Measurements from ENCODE around the gene PPARA. TPM values are rescaled to one million over a fixed set of nuclear protein-coding genes. Genes with fewer than 3 reads are reported as not detected.

Gene PPARA
- total RNA-seq, 1 donor from 2014 or later: 23.0 TPM

- Mint-ChIP-seq H3K4me1 (no peaks in the 10 kb centered on the region), H3K36me3 (ENCODE audit: low read depth) (no peaks in the 10 kb centered on the region), H3K4me3 (no peak overlapping the region), H3K27me3 (peaks cover 2% of the 10 kb centered on the region), H3K27ac (no peak overlapping the region), H3K9me3 (no peaks in the 10 kb centered on the region)
- DNase-seq: no peak
- ChIA-PET CTCF (interaction anchor here (0.8 to 5.5 kb wide), 14 partner anchors 12 to 541 kb away, joined by 3 to 153 read pairs (median 4); partner anchors contain the start of gene GTSE1), POLR2A (interaction anchor here (1.1 to 3.5 kb wide), 5 partner anchors 12 to 121 kb away, joined by 3 to 31 read pairs (median 9); no protein-coding TSS in a partner anchor)
- intact Hi-C loops (cut with micrococcal nuclease): loop anchor here (2.0 to 5.0 kb wide), 2 partner anchors 470 to 539 kb away; no protein-coding TSS in a partner anchor
- TF ChIP-seq CTCF (IDR thresholded peaks at IDR 0.05): no peak
- no peak for ATAC-seq (ENCODE audit: low read depth)
These were observed 32.8 kb upstream of the PPARA start for GRCh38 chr22:46117206-46118199.

GRCh38 chr22:46119093-46119728, 31.1 kb upstream of the PPARA start:
- Mint-ChIP-seq H3K36me3 (ENCODE audit: low read depth) (no peaks in the 10 kb centered on the region), H3K27ac (no peak overlapping the region), H3K4me1 (no peaks in the 10 kb centered on the region), H3K9me3 (no peaks in the 10 kb centered on the region), H3K4me3 (no peak overlapping the region), H3K27me3 (peaks cover 2% of the 10 kb centered on the region)
- DNase-seq (no peak), ATAC-seq (ENCODE audit: low read depth) (no peak)
- CTCF ChIA-PET: interaction anchor here (1.1 to 4.8 kb wide), 3 partner anchors 113 to 194 kb away, joined by 3 to 31 read pairs (median 4); no protein-coding TSS in a partner anchor
- POLR2A ChIA-PET: interaction anchor here (0.6 kb wide), 2 partner anchors 126 to 505 kb away, joined by 3 to 4 read pairs; no protein-coding TSS in a partner anchor
- TF ChIP-seq CTCF (IDR thresholded peaks at IDR 0.05): no peak
- intact Hi-C loops (cut with micrococcal nuclease): loop anchor here (5.0 kb wide), 1 partner anchor 472 kb away; no protein-coding TSS in a partner anchor

GRCh38 chr22:46119729-46120419, 30.5 kb upstream of the PPARA start:
- H3K27ac Mint-ChIP-seq: no peak overlapping the region

GRCh38 chr22:46120420-46120737, 29.9 kb upstream of the PPARA start:
- Mint-ChIP-seq H3K4me1 (no peaks in the 10 kb centered on the region), H3K9me3 (no peaks in the 10 kb centered on the region), H3K4me3 (no peak overlapping the region), H3K36me3 (ENCODE audit: low read depth) (no peaks in the 10 kb centered on the region), H3K27ac (no peak overlapping the region), H3K27me3 (peaks cover 2% of the 10 kb centered on the region)
- intact Hi-C loops (cut with micrococcal nuclease): no loop called here
- no peak for DNase-seq
- ATAC-seq (ENCODE audit: low read depth): no peak
- TF ChIP-seq CTCF (IDR thresholded peaks at IDR 0.05): no peak
- ChIA-PET POLR2A (no interaction called here), CTCF (interaction anchor here (1.7 to 4.8 kb wide), 4 partner anchors 114 to 245 kb away, joined by 3 to 61 read pairs (median 30); no protein-coding TSS in a partner anchor)

More at GRCh38 chr22:46119729-46120419, 30.5 kb upstream of the PPARA start:
- no peak for ATAC-seq (ENCODE audit: low read depth)
- Mint-ChIP-seq H3K36me3 (ENCODE audit: low read depth) (no peaks in the 10 kb centered on the region), H3K27me3 (peaks cover 2% of the 10 kb centered on the region), H3K4me1 (no peaks in the 10 kb centered on the region), H3K4me3 (no peak overlapping the region), H3K9me3 (no peaks in the 10 kb centered on the region)
- no peak for DNase-seq
- TF ChIP-seq CTCF (IDR thresholded peaks at IDR 0.05): no peak
- intact Hi-C loops (cut with micrococcal nuclease): loop anchor here (5.0 kb wide), 1 partner anchor 473 kb away; no protein-coding TSS in a partner anchor
- POLR2A ChIA-PET: no interaction called here
- CTCF ChIA-PET: interaction anchor here (1.2 to 4.8 kb wide), 5 partner anchors 114 to 246 kb away, joined by 3 to 61 read pairs (median 28); no protein-coding TSS in a partner anchor

Data from activated B cell treated with CpG ODN at 0.5 μM for 24 hours (primary cell).